Testis (tissue), 3 donors: Measurements from ENCODE around the gene SLFNL1. TPM values are rescaled to one million over a fixed set of nuclear protein-coding genes. Genes with fewer than 3 reads are reported as not detected.

Source experiments
- DNase-seq: peaks from one replicate; pipeline ENCODE4 v3.0.0-alpha.2; 2019
- H3K27ac ChIP-seq, 2 donors: fragments of 200-600 bp; sonication (generic); one replicate each; pipeline ENCODE4 v1.5.1; 2019
- H3K27me3 ChIP-seq: fragments of 200-600 bp; sonication (generic); one replicate; pipeline ENCODE4 v1.5.1; 2019
- H3K36me3 ChIP-seq: fragments of 200-600 bp; sonication (generic); one replicate; pipeline ENCODE4 v1.5.1; 2017; ENCODE audit warnings: low read depth; ENCODE audit errors: missing control alignments
- H3K4me1 ChIP-seq: fragments of 200-600 bp; sonication (generic); one replicate; pipeline ENCODE4 v1.5.1; 2019
- H3K4me3 ChIP-seq, 2 donors: fragments of 200-600 bp; sonication (generic); one replicate each; pipeline ENCODE4 v1.5.1; 2017 to 2019
- H3K9me3 ChIP-seq: fragments of 200-600 bp; sonication (generic); one replicate; pipeline ENCODE4 v1.5.1; 2017
- POLR2A ChIP-seq: fragments of 450-650 bp; IDR thresholded peaks from one replicate; pipeline ENCODE4 v1.6.1; 2017; ENCODE audit warnings: antibody characterized with exemption, mild to moderate bottlenecking, moderate library complexity
- WGBS, 2 donors: methylation state at CpG; one replicate each; pipeline ENCODE4 v1.1.5; 2018; 5-methylcytosine and 5-hydroxymethylcytosine counted together
- intact Hi-C: fragments of 100-400 bp; cut with DNase I; formaldehyde crosslinking; loops from one replicate; pipeline ENCODE4 v1.15.1; 2023; ENCODE audit warnings: low total_unique reads
- polyA plus RNA-seq: library from polyadenylated mRNA; stranded (reverse); fragments of 350-450 nt; fragmentation: Illumina TruSeq; extraction: RNeasy Lipid Tissue Mini Kit (QIAGEN cat#74804); gene quantifications from one replicate; pipeline ENCODE4 v1.2.3, GENCODE V29; 2014; ENCODE audit warnings: low read depth, low replicate concordance; ENCODE audit not compliant: insufficient read depth
- total RNA-seq, 2 donors: library from RNA; depleted of rRNA; stranded (reverse); fragments of >200 nt; gene quantifications; one replicate each; pipeline ENCODE4 v1.2.3, GENCODE V29; 2016
- TF ChIP-seq, protein P1 (sequence below), 3 experiments: fragments of 450-650 bp in 2 of 3; fragments of 200-600 bp in 1 of 3; sonication (generic) in 1 of 3; IDR thresholded peaks; one replicate each; pipeline ENCODE4 v1.5.1; 2016 to 2019; ENCODE audit warnings: antibody characterized with exemption in 3 of 3, mild to moderate bottlenecking in 2 of 3, moderate library complexity in 1 of 3

SLFNL1 gene
- total and polyA plus RNA-seq, 3 donors from 2014 or later, result 23.4 to 96.8 (median 85.4) TPM

DNA sequence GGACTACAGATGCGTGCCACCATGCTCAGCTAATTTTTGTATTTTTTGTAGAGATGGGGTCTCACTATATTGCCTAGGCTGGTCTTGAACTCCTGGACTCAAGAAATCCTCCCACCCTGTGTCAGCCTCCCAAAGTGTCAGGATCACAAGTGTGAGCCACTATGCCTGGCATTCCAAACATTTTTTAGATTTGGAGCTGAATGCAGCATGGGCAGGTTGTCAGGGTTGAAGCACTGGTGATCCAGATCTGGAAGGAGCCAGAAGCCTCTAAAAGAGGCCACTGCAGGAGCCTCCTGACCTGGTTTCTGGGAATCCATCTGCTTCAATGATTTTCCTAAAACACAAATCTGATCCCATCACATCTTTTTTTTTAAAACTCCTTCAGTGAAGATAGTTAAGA, 43.8 kb downstream of the SLFNL1 start:
- H3K4me1 ChIP-seq, result peaks cover 9% of the 10 kb centered on the region
- H3K4me3 ChIP-seq, result no peak overlapping the region
- intact Hi-C loops, result no loop called here
- no peaks in the 10 kb centered on the region for H3K27me3 ChIP-seq
- no peak for DNase-seq
- H3K36me3 ChIP-seq, result no peaks in the 10 kb centered on the region
- no peaks in the 10 kb centered on the region for H3K9me3 ChIP-seq
- H3K27ac ChIP-seq, result no peak overlapping the region
- 88 to 94% methylated on average over 1 of the region's 1 CpG for WGBS, 2 donors
- TF ChIP-seq, protein P1, sequence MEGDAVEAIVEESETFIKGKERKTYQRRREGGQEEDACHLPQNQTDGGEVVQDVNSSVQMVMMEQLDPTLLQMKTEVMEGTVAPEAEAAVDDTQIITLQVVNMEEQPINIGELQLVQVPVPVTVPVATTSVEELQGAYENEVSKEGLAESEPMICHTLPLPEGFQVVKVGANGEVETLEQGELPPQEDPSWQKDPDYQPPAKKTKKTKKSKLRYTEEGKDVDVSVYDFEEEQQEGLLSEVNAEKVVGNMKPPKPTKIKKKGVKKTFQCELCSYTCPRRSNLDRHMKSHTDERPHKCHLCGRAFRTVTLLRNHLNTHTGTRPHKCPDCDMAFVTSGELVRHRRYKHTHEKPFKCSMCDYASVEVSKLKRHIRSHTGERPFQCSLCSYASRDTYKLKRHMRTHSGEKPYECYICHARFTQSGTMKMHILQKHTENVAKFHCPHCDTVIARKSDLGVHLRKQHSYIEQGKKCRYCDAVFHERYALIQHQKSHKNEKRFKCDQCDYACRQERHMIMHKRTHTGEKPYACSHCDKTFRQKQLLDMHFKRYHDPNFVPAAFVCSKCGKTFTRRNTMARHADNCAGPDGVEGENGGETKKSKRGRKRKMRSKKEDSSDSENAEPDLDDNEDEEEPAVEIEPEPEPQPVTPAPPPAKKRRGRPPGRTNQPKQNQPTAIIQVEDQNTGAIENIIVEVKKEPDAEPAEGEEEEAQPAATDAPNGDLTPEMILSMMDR (IDR thresholded peaks at IDR 0.05), result no peak
- no peak for TF ChIP-seq POLR2A

DNA sequence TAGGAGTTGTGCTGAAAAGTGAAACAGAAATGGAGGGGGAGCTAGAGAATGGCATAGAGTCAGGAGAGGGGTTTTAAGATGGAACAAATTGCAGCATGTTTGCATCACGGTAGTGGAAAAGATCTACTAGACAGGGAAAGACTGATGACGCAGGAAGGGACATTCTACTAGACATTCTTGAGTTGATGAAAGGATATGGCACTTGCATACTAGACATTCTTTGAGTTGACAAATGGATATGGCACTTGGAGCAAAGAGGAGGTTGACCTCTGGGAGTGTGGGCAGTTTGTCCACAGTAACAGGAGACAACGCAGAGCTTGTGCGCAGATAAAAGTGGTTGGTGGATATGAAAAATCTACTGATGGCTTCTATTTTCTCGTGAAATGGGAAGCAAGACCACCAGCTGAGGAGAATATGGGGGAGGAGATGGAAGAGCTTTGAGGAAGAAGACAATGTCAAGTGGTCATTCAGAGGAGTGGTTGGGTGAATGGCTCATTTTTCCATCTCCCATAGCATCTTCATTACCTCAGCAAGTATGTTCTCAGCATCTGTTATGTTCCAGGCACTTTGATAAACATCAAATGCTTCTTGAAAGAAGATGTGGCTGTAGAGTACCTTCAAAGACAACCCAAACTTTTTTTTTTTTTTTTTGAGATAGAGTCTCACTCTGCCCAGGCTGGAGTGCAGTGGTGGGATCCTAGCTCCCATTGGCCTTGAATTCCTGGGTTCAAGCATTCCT, 44.4 kb downstream of the SLFNL1 start:
- Histone ChIP-seq H3K4me1 (peaks cover 4% of the 10 kb centered on the region), H3K27me3 (no peaks in the 10 kb centered on the region), H3K4me3 (no peak overlapping the region), H3K27ac (no peak overlapping the region), H3K9me3 (no peaks in the 10 kb centered on the region), H3K36me3 (no peaks in the 10 kb centered on the region)
- intact Hi-C loops, result no loop called here
- no peak for DNase-seq
- WGBS, 2 donors, result 74 to 80% methylated on average over 5 of the region's 5 CpGs
- TF ChIP-seq, protein P1 (IDR thresholded peaks at IDR 0.05), result no peak
- no peak for TF ChIP-seq POLR2A

DNA sequence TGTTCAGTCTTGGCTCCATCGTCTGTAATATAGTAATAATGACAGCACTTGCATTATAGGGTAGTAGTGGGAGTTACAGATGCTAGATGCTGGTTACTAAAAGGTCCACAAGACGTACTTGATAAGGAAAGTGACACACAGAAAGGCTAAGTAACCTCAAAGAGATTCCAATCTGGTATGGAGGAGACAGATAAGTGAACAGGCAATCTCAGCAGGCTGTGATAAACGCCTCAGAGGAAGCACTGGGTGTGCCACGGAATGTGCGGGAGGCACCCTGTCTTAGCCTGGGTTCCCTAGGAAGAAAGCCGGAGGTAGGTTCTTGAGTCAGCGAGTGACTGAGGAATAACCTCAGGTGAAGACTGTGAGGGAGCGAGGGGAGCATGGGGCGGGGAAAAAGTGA, 46.6 kb downstream of the SLFNL1 start:
- 67 to 77% methylated on average over 9 of the region's 9 CpGs for WGBS, 2 donors

DNA sequence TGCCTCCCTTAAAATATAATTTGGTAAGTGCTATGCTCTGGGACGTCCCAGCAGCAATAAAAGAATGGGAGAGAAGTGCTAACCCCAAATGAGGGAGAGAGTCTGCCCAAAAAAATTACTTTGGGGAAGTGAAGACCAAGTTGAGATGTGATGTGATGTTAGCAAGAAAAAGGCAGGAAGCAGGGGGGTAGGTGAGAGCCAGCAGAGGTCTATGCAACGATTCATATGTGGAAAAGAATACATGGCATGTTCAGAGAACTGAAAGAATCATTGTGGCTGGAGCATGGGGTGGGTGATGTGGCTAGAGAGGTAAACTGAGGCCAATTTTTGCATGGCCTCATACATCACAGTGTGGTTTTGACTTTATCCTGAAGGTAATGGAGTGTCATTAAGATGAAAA, 47.6 kb downstream of the SLFNL1 start:
- Histone ChIP-seq H3K27ac (no peak overlapping the region), H3K4me3 (no peak overlapping the region), H3K9me3 (no peaks in the 10 kb centered on the region), H3K27me3 (no peaks in the 10 kb centered on the region), H3K36me3 (no peaks in the 10 kb centered on the region), H3K4me1 (no peaks in the 10 kb centered on the region)
- DNase-seq, result no peak
- WGBS, 2 donors, result 83 to 84% methylated on average over 2 of the region's 2 CpGs
- no peak for TF ChIP-seq POLR2A
- TF ChIP-seq, protein P1 (IDR thresholded peaks at IDR 0.05), result no peak
- intact Hi-C loops, result no loop called here

More for the DNA sequence above, 46.6 kb downstream of the SLFNL1 start:
- intact Hi-C loops, result no loop called here
- H3K27me3 ChIP-seq, result no peaks in the 10 kb centered on the region
- TF ChIP-seq, protein P1 (IDR thresholded peaks at IDR 0.05), result no peak
- no peak for TF ChIP-seq POLR2A
- no peaks in the 10 kb centered on the region for H3K36me3 ChIP-seq
- no peaks in the 10 kb centered on the region for H3K9me3 ChIP-seq
- H3K4me1 ChIP-seq, result no peaks in the 10 kb centered on the region
- DNase-seq, result no peak
- H3K27ac ChIP-seq, result no peak overlapping the region
- no peak overlapping the region for H3K4me3 ChIP-seq

DNA sequence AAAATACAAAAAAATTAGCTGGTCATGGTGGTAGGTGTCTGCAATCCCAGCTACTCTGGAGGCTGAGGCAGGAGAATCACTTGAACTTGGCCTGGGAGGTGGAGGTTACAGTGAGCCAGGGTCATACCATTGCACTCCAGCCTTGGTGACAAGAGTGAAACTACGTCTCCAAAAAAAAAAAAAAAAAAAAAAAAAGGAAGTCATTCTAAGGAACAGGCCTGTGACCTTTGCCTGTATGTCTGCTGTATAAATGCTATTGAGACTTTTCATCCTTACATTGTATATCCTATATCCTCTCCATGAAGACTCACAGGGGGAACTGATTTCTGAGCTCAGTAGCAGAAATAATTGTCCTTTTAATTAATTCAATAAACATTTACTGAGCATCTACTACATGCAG, 49.6 kb downstream of the SLFNL1 start:
- no peaks in the 10 kb centered on the region for H3K36me3 ChIP-seq

More for the DNA sequence above, 49.6 kb downstream of the SLFNL1 start:
- DNase-seq, result no peak
- TF ChIP-seq, protein P1 (IDR thresholded peaks at IDR 0.05), result no peak
- TF ChIP-seq POLR2A, result no peak
- no peak overlapping the region for H3K4me3 ChIP-seq
- H3K27me3 ChIP-seq, result no peaks in the 10 kb centered on the region
- H3K4me1 ChIP-seq, result peaks cover 7% of the 10 kb centered on the region
- WGBS, 2 donors, result 67 to 81% methylated on average over 1 of the region's 1 CpG
- intact Hi-C loops, result no loop called here
- no peak overlapping the region for H3K27ac ChIP-seq
- H3K9me3 ChIP-seq, result no peaks in the 10 kb centered on the region
